Mononuclear cell (primary cell): ENCODE measurements around the gene USP20. TPM values are rescaled to one million over a fixed set of nuclear protein-coding genes. Genes with fewer than 3 reads are reported as not detected.
"Not testable (repeated sequence)": the region's sequence is repeated elsewhere in the genome, so short reads cannot be mapped to it uniquely, and the experiment has no call there.

Experiments
- H3K27me3 ChIP-seq: 2 replicates; pipeline ENCODE4 v1.6.0; 2011; ENCODE audit warnings: low read length, control low read depth; ENCODE audit not compliant: insufficient read depth
- H3K4me1 ChIP-seq: 2 replicates; pipeline ENCODE4 v1.5.1; 2011; ENCODE audit warnings: mild to moderate bottlenecking, low read length, control low read depth; ENCODE audit not compliant: insufficient read depth
- H3K4me3 ChIP-seq: 2 replicates; pipeline ENCODE4 v1.5.1; 2011; ENCODE audit warnings: mild to moderate bottlenecking, low read length, moderate library complexity
- H3K9me3 ChIP-seq: 2 replicates; pipeline ENCODE4 v1.5.1; 2011; ENCODE audit warnings: low read depth, mild to moderate bottlenecking, control low read depth, low read length
- total RNA-seq: library from RNA; depleted of rRNA; stranded (reverse); fragments of >200 nt; gene quantifications from one replicate; pipeline ENCODE4 v1.2.3, GENCODE V29; 2012

USP20 gene
- total RNA-seq = 17.1 TPM

DNA sequence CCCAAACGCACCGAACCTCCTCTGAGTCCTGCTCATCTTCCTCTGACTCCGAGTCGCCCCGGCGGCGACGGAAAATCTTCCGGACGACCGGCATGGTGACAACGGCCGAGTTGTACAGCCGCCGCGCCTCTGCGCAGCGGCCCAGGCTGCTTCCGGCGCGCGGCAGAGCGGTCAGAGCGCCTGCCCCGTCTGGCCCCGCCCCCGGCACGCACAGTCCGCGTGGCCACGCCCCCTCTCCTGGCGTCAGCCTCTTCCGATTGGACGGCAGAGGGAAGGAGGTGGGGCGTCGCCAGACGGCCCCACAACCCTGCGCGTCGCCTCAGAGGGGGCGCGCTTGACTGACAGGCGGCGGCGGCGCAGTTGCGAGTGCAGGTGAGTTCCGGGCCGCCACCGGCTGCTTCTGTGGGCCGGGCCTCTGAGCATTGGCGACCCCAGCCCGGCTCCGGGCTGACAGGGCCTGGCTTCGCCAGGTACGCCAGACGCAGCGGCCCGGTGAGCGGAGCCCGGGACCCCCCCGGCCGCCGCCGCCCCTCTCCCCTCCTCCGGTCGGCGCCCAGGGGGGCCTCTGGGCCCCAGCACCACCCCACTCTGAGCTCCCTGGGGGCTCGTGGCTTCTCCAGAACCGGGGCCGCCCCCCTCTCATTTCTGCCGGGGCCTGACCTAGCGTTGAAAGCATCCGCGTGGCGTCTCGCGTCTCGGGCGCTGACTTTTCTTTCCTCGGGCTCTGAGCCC lies at the start of gene USP20, which contains the start of gene C9orf78:
TSS of gene USP20 (plus strand) at position 331 of the 732 bp plus-strand sequence. CDS start 17,098 bp downstream, outside the sequence.
TSS of gene C9orf78 (minus strand) at position 148 of the 732 bp plus-strand sequence. CDS start at position 94, 54 bp downstream.
- H3K9me3 ChIP-seq = no peaks in the 10 kb centered on the region
- H3K27me3 ChIP-seq = no peaks in the 10 kb centered on the region
- H3K4me1 ChIP-seq = peaks cover 50% of the 10 kb centered on the region
- peak within 1 kb of the TSS; percentile 93 for H3K4me3 ChIP-seq

DNA sequence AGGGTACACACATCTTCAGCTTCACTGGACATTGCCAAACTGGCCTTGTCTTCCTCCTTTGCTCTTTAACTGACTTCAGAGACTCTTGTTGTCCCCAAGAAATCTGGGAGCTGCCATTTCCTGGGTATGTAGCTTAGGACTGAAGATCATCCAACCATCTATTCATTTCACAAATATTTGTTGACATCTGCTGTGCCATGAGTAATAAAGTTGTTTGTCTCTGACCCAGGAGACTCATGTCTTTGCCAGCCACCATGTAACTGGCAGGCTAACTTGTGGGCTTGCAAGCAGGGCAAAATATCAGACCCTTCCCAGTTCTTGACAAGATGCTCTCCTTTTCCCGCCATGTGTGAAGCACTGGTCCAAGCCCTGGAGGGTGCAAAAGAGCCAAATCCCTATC lies 49.4 kb upstream of the USP20 start:
- Histone ChIP-seq H3K9me3 (no peaks in the 10 kb centered on the region), H3K4me3 (no peak overlapping the region), H3K4me1 (peaks cover 5% of the 10 kb centered on the region), H3K27me3 (no peaks in the 10 kb centered on the region)

GRCh38 chr9:129786481-129786880 lies 48.8 kb upstream of the USP20 start:
- no peaks in the 10 kb centered on the region for H3K9me3 ChIP-seq

DNA sequence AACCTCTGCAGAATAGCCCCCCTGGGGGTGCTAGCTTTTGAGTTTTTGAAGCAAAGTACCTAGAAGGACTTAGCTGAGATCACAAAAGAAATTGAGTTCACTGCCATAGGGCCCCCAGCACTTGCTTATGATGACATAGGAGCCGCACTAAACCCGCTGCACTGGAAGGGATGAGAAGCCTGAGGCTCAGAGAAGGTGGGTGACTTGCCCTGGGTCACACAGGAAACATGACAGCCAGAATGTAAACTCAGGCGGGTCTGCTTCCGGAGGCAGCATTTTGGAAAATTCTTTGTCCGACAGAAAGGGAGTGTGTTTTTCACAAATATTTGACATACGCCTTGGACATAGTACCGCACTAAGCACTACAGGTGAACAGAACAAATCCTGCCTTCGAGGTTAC lies 40.7 kb upstream of the USP20 start:
- Histone ChIP-seq H3K4me3 (no peak overlapping the region), H3K4me1 (no peaks in the 10 kb centered on the region), H3K27me3 (no peaks in the 10 kb centered on the region), H3K9me3 (no peaks in the 10 kb centered on the region)

More at GRCh38 chr9:129786481-129786880, 48.8 kb upstream of the USP20 start:
- Histone ChIP-seq H3K4me1 (peaks cover 5% of the 10 kb centered on the region), H3K4me3 (no peak overlapping the region), H3K27me3 (no peaks in the 10 kb centered on the region)

DNA sequence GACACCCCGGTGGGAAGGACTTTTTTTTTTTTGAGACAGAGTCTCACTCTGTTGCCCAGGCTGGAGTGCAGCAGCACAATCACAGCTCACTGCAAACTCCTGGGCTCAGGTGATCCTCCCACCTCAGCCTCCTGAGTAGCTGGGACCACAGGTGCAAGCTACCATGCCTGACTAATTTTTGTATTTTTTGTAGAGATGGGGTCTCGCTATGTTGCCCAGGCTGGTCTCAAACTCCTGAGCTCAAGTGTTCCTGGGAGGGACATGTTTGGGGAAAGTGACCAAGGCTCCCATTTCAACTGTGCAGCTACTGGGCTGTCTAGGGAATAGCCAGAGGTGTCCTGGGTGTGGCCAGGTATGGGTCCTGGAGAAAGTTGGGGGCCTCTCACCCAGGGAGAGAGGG lies 39.2 kb upstream of the USP20 start:
- H3K4me1 ChIP-seq, H3K4me3 ChIP-seq, H3K27me3 ChIP-seq, H3K9me3 ChIP-seq: not testable (repeated sequence)

GRCh38 chr9:129798973-129799372 lies 36.3 kb upstream of the USP20 start:
- H3K4me3 ChIP-seq = no peak overlapping the region
- peaks cover 5% of the 10 kb centered on the region for H3K4me1 ChIP-seq
- H3K9me3 ChIP-seq = no peaks in the 10 kb centered on the region
- no peaks in the 10 kb centered on the region for H3K27me3 ChIP-seq

GRCh38 chr9:129801504-129801903 lies 33.8 kb upstream of the USP20 start:
- Histone ChIP-seq H3K27me3 (no peaks in the 10 kb centered on the region), H3K4me3 (no peak overlapping the region), H3K9me3 (no peaks in the 10 kb centered on the region), H3K4me1 (peaks cover 27% of the 10 kb centered on the region)

- peak within 1 kb of the TSS; percentile 83 for H3K4me3 ChIP-seq
- no peaks in the 10 kb centered on the region for H3K27me3 ChIP-seq
- peaks cover 30% of the 10 kb centered on the region for H3K4me1 ChIP-seq
- H3K9me3 ChIP-seq = no peaks in the 10 kb centered on the region
These were observed 32.2 kb upstream of the USP20 start, which contains the start of gene TOR1B for GRCh38 chr9:129802833-129803675. Gene TOR1B, plus strand, starts transcription at chr9:129803184. Its CDS starts 29 bp downstream, at chr9:129803213.

DNA sequence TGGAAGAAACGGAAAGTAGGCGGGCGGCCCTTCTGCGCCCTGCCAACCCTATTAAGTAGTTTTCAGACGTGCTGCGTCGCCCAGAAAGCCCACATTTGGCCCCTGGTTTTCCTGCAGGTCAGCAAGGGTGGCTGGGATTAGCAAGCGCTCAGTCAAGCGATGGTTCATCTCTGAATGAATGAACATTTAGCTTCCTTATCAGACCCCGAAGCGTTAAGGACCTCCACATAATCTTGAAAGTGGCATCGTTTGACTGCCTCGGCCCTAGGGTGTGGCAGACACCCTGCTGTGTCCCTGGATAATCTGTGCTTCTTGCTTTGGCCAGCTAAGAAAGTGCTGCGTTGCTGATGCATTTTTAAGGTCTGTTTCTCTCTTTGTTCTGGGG lies 31.6 kb upstream of the USP20 start:
- no peaks in the 10 kb centered on the region for H3K27me3 ChIP-seq
- no peaks in the 10 kb centered on the region for H3K9me3 ChIP-seq
- peaks cover 30% of the 10 kb centered on the region for H3K4me1 ChIP-seq
- peak overlapping the region; percentile 83 for H3K4me3 ChIP-seq

- peaks cover 30% of the 10 kb centered on the region for H3K4me1 ChIP-seq
- no peaks in the 10 kb centered on the region for H3K9me3 ChIP-seq
- H3K4me3 ChIP-seq = no peak overlapping the region
- H3K27me3 ChIP-seq = no peaks in the 10 kb centered on the region
These were observed 29.2 kb upstream of the USP20 start for GRCh38 chr9:129806061-129806460.

GRCh38 chr9:129809346-129809745 lies 25.9 kb upstream of the USP20 start:
- H3K4me1 ChIP-seq = peaks cover 21% of the 10 kb centered on the region
- H3K9me3 ChIP-seq = no peaks in the 10 kb centered on the region
- H3K4me3 ChIP-seq = no peak overlapping the region

DNA sequence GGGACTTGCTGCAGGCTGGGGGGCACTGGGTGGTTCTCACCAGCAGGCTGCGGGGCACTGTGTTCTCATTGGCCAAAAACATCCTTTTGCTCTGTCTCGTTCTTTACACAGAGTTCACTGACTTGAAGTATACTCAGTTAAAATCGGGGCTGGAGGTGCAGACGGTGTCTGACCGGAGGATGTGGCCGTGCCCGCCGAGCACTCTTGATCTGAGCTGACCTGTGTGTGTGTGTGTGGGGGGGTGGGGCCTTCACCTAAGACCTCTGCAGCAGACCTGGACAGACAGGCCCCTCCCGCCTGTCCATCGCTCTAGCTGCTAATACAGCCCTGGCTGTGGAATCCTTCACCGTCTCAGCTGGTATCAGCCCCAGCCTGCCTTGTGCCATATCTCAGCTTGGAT lies 25.1 kb upstream of the USP20 start:
- H3K4me3 ChIP-seq = no peak overlapping the region
- peaks cover 16% of the 10 kb centered on the region for H3K4me1 ChIP-seq
- no peaks in the 10 kb centered on the region for H3K9me3 ChIP-seq
- no peaks in the 10 kb centered on the region for H3K27me3 ChIP-seq

More at GRCh38 chr9:129809346-129809745, 25.9 kb upstream of the USP20 start:
- no peaks in the 10 kb centered on the region for H3K27me3 ChIP-seq

DNA sequence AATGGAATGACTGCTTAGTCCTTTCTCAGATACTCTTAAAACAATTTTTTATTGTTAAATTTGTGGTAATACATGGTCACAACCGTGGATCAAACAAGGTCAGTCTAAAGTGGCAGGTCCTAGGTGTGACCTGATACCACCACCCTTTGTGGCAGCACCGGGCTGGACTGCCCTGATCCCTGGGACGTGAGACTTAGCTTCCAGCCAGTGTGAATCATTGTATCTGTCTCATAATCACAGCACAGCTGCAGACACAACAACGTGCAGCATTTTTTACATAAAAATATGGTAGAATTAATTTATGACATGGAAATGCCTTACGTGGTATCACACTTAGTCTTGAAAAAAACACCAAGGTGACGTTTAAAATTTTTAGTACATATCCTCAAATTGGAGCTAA lies 24.5 kb upstream of the USP20 start:
- Histone ChIP-seq H3K27me3 (no peaks in the 10 kb centered on the region), H3K4me3 (no peak overlapping the region), H3K4me1 (peaks cover 10% of the 10 kb centered on the region), H3K9me3 (no peaks in the 10 kb centered on the region)

DNA sequence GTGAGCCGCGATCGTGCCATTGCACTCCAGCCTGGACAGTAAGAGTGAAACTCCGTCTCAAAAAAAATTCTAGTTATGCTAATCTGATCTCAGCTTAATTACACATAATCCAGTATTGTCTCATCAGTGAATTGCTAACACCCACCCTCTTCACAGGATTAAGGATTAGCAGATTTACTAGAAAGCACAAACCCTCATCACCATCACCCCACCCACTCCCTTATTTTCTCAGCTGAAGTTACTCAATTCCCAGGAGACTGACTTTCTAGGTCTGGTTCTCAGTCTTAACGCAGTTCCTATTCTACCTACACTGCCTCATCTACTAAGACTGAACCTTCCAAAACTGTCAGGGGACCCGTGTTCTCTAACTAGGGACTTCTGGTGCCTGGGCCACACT lies 23.3 kb upstream of the USP20 start:
- Histone ChIP-seq H3K27me3 (no peaks in the 10 kb centered on the region), H3K9me3 (no peaks in the 10 kb centered on the region), H3K4me1 (peaks cover 7% of the 10 kb centered on the region), H3K4me3 (no peak overlapping the region)

DNA sequence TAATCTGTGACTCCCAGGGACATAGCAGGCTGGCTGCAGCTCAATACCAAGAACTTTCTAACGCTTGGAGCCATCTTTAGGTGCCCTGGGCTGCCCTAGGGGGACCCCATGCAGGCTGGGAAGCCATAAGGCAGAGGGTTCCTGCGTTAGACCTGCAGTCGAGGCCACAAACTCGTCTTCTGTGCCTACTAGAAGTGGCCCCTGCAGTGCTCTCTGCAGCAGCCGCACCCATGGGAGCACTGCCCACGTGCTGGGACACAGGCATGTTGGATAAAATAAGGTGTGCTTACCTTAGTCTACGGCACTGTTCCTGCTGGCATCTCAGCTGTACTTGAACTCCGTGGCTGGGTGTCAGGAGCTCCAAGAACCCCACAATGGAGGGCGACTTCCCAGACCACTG lies 22.9 kb upstream of the USP20 start:
- no peaks in the 10 kb centered on the region for H3K27me3 ChIP-seq
- peaks cover 11% of the 10 kb centered on the region for H3K4me1 ChIP-seq
- no peaks in the 10 kb centered on the region for H3K9me3 ChIP-seq

More for the DNA sequence above, 22.9 kb upstream of the USP20 start:
- no peak overlapping the region for H3K4me3 ChIP-seq
